GDM1 (cell line): ENCODE measurements around the gene EAF1.
"Not testable (repeated sequence)": the region's sequence is repeated elsewhere in the genome, so short reads cannot be mapped to it uniquely, and the experiment has no call there.

ENCODE experiments used
- DNase-seq: peaks from one replicate; lab custom pipeline; 2025; lab: John Stamatoyannopoulos, UW

EAF1 gene

DNA sequence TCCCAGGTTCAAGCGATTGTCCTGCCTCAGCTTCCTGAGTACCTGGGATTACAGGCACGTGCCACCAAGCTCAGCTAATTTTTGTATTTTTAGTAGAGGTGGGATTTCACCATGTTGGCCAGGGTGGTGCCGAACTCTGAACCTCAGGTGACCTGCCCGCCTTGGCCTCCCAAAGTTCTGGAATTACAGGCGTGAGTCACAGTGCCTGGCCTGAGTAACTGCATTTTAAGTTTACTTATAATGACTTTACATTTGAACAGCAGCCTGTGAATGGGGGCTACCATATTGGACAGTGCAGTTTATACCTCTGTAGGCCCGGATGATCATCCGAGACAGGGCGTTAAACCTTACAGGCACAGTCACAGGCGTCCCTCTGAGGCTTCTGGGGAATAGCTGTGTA lies 24.8 kb downstream of the EAF1 start:
- DNase-seq, result no peak

- no peak for DNase-seq
These were observed 25.6 kb downstream of the EAF1 start for GRCh38 chr3:15452961-15453360.

- no peak for DNase-seq
These were observed 26.1 kb downstream of the EAF1 start for GRCh38 chr3:15453501-15453900.

DNA sequence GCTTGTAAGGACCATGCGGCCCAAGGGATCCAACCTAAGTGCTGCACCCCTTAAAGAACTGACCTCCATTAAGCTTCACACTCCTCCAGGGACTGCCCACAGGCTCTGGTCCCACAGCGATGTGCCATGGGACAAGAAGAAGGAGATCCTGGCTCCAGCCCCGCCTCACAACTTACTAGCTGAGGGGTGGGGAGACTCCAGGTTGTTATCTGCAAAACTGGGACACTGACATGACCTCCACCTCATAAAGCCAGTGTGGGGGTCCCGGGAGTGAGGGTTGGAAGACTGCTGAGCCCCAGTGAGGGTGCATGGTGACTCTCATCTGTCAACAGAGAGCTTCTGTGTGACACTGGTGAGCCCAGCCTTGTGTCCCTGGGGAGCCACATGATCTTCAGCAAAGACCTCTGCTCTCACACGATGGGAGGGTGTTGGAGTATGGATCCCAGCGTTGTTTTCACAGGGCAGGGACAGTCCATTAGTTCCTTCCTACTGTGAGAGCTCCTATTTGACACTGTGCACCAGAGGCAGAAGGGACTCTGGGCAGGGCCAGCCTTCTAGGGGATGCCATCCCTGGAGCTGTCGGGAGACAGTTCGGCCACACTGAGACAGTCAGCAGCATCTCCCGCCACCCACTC lies 26.7 kb downstream of the EAF1 start:
- no peak for DNase-seq

GRCh38 chr3:15454965-15455364 lies 27.6 kb downstream of the EAF1 start:
- no peak for DNase-seq

DNA sequence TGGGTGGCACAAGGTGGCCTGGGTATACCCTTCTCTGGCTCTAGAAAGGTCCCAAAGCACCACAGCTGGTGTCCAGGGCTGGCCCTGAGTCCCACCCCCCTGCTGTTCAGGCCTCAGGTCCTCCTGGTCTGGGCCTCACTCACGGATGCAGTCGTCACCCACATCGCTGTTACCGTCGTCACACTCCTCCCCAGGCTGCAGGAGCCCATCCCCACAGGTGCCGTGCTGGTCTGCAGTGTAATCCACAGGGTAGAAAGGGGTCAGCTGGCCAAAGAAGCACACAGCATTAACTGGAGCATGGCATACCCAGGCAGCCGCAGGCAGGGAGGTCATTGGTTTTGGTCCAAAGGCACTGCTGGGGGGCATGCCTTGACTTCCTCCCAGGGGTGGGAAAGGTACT lies 28.4 kb downstream of the EAF1 start:
- no peak for DNase-seq

GRCh38 chr3:15456321-15456720 lies 28.9 kb downstream of the EAF1 start:
- DNase-seq, result no peak

DNA sequence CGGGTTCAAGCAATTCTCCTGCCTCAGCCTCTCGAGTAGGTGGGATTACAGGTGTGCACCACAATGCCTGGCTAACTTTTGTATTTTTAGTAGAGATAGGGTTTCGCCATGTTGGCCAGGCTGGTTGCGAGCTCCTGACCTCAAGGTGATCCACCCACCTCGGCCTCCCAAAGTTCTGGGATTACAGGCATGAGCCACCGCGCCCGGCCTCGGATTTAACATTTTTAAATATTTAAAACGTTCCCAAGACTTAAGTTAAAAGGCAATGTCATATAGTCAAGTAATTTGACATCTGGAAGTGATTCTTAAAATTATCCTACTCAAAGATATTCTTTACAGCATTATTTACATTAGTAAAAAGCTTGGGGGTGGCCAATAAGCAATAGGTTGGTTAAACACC lies 29.5 kb downstream of the EAF1 start:
- DNase-seq, result not testable (repeated sequence)

DNA sequence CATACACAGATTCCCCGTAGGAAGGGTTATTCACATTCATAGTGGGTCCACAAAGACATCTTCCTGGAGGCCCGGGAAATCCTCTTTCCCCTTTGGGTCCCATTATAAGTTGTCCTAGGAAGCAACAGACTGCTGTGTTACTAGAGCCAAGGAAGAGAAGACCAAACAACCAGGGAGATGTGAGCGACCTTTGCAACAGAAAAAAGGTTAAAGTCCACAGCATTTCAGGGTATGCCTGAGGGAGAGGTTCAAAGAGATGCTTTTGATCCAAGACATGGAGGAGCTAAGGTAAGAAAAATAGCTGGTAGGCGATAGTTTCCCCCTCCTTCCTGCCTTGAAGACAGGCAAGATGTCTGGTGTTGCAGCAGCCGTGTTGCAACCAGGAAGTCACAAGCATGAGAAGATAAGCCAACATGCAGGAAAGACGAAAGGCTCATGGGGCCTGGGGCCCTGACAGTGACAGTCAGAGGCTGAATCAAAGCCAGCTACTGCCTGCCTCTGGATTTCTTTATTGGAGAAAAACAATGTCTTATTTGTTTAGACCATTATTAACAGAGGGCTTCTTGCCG lies 30.9 kb downstream of the EAF1 start:
- no peak for DNase-seq

DNA sequence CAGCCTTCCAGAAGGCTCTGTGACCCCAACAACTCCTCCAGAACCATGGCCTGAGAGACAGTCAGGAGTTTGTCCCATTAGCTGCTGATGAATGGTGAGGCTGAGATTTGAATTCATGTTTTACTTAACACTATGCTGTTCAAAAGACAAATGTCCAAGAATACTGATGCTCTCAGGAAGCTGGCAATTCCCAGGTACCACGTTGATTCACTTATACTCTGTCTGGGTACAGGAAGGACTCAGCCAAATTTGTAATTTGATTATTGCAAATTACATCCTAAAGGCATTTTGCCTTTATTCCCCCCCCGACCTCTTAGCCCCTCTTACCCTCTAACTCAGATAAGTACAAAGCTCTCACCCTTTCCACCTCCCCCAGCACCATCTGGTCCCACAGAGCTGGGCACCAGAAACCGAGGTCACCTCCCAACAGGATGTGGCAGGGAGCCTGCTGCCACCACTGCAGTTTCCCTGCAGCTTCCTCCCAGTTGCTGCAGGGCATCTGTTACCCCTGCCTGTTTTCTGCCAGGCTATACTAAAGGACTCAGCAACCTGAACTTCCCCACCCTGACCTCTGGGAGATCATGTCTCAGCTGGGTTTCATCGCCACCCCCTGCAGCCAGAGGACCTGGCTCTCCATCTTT lies 33.6 kb downstream of the EAF1 start:
- DNase-seq, result peak; percentile 88

DNA sequence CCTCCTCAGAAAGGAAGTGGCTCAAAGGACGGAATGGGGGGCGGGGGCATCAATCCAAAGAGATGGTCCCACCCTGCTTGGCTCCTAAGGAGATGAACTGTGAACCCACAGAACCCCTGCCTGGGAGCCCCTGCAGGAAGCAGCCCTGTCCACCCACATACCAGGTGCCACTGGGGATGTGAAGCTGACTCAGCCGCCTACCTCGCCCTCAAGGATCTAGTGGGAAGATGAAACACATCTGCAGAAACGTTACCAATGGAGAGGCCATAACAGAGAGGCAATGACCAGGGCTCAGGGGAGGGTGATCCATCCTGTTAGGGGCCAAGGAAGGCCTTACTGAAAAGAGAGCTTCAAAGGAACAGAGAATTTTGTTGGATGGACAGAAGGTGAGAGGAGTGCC lies 35.1 kb downstream of the EAF1 start:
- no peak for DNase-seq

GRCh38 chr3:15465876-15466585 lies 38.6 kb downstream of the EAF1 start:
- DNase-seq, result no peak

GRCh38 chr3:15467227-15468181 lies 40.1 kb downstream of the EAF1 start:
- DNase-seq, result no peak

DNA sequence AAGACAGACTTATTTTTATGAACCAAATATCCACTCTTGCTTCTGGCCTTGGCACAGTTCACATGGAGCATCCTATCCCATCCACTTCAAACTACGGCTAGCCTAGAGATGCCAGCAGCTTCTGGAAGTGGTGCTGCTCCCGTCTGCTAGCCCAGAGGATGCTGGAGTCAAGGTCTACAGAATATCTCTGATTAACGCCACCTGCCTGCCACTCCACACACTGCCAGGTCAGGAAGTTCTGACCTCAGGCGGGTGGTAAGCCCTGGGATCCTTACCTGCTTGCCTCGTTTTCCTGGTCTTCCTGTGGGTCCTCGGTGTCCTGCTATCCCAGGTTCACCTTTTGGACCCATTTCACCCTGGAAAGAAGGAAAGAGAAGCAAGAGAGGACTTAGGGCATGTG lies 42.9 kb downstream of the EAF1 start:
- no peak for DNase-seq

DNA sequence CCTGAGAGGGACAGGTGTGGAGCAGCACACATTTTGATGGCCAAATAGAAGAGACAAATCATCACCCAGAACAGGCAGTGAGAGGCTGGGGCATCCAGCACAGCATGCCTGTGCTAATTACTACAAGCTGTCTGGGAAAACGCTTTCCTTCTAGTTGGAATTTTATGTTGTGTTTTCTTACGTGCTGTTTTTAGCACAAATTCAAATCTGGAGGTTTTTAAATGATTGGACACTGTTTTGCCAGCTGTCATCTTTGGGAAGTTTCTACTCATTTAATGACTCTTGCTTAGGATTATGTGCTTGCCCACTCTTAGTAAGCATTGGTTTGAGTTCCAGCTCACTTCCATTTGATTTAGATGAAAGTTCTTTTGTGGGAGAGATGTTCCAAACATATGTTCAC lies 43.5 kb downstream of the EAF1 start:
- DNase-seq, result no peak

GRCh38 chr3:15471861-15472260 lies 44.5 kb downstream of the EAF1 start:
- no peak for DNase-seq

- no peak for DNase-seq
These were observed 47.8 kb downstream of the EAF1 start for GRCh38 chr3:15475161-15475560.

DNA sequence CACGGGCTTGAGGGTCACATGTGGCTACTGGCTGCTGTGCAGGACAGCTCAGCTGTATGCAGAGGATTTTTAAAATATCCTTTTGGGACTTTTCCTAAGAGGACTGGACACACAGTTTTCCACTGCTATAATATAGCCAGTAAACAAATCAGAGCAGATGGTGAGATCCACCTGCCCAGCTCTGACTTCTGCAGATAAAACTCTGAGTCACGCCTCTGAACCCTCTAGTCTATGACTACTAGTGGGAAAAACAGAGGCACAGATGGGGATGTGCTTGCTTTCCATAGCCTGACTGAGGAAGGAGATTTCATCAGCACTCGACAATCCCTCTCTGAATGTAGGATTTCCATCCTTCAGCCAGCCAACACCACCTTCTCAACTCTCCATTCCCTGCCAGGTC lies 49.0 kb downstream of the EAF1 start:
- no peak for DNase-seq

GRCh38 chr3:15477951-15478639 lies 50.7 kb downstream of the EAF1 start:
- DNase-seq, result no peak

DNA sequence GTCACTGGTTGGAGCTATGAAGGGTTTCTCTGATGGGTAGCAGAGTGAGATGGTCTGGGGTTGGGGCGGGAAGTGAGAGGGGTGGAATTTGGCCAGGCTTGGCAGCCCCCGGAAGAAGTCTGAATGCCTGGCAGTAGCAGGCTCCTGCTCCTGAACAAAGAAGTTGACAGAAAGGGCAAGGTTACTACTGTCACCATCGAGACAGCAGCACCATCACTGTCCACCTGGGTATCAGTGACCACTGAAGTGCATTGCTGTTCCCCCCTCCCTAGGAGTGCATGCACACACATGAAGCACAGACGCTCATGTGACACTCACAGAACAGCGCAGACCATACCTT lies 51.2 kb downstream of the EAF1 start:
- no peak for DNase-seq

DNA sequence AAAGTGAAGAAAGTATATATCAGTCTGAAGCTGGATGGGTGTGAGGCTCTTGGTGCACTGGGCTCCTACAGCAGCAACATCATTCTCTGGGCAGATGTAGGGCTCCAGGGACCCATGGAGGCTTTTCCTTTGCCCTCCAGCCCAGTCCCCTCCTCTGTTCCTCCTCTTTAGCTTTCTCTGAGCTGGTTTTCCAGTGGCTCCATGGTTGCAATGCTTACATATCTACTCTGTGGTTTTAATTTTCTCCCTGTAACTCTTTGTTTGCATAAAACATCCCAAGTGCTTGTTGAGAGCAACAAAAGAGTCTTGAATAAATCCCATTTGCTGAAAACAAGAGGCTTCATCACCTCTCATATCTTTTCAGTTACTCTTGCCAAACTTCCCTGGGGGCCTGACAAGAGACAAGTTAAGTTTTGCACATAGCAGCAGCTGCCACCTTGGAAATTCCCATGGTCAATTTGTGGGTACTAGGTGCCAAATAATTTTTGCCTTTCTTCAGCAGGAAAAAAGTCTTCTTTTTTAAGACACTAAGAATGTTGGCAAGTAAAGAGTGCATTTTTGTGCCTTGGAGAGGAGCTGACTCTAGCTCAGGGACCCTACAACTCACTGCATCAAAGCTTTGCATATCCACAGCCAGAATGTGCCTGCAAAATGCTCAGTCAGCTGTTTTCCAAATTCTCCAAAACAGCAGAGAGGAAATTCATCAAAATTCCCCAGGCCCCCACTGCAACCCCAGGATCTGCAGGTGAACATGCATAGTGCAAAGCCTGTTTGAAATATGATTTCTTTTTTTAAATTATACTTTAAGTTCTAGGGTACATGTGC lies 52.2 kb downstream of the EAF1 start:
- DNase-seq, result no peak
